Kasumi-1 (cell line): ENCODE data around the gene SLCO4A1.
A peak's percentile ranks its signal among the peaks of the same experiment; 100 is the strongest.

Experiments
- DNase-seq, 2 experiments: peaks; one replicate each; lab custom pipeline; 2025; lab: John Stamatoyannopoulos, UW

Gene SLCO4A1

GRCh38 chr20:62637521-62638054 lies 4.7 kb upstream of the SLCO4A1 start:
- DNase-seq: no peak

DNA sequence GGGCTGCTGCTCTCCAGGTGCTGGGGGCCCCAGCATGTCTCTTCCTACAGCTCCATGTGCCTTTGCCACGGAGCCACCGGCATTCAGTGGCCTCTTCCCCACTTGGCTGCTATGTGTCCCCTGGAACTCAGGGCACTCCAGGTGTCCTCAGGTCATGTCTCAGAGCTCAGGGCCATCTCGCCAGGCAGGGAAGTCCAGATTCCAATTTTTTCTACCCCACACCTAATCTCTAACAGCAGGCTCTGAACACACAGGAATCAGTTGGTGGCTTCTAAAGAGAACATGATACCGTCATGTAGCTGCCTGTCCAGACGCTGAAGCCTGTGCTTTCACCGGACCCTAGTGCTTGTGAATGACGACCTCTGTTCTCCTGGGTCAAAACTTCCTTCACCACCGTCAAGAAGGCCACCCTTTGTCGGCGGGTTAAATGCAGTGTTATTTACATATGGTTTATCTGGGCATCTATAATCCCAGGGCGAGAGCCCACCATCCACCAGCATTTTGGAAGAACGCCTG lies 4.2 kb upstream of the SLCO4A1 start:
- no peak for DNase-seq

GRCh38 chr20:62638679-62639406 lies 3.5 kb upstream of the SLCO4A1 start:
- DNase-seq: no peak

- DNase-seq: no peak
These were observed 2.5 kb upstream of the SLCO4A1 start for GRCh38 chr20:62639765-62640164.

- no peak for DNase-seq
These were observed 1.4 kb upstream of the SLCO4A1 start for GRCh38 chr20:62640870-62641269.

DNA sequence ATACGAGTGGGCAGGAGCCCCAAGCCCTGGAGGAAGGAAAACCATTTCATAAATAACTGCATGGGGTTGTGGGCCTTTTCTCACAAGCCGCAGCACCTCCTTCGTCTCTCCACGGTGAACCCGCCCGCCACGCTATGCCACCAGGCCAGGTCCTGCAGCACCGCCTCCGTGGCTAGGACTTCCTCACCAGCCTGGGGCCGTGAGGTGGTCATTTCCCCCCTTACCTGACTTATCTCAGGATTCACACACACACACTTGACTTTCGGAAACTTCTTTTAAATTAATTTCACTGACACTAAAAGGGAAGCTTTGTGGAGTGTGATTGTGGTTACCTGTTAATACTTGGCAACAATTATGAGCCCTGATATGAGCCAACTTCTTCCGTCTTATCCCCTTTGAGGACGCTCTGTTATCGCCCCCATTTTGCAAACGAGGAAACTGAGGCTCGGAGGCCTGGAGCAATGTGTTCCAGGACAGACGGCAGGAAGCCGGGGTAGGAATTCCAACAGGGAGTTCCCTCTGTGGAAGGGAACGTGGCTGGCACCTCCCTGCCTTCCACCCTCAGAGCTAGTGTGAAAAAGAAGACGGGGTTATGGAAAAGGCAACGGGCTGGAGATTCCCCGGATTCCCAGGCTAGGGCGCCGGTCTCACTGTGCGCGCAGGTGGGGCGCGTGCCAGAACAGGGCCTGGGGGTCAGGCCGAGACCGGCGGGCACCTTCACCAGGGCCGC lies 817 bp upstream of the SLCO4A1 start:
- DNase-seq: peak in 1 of 2 experiments; percentile 42

- peak in 1 of 2 experiments; percentile 40 for DNase-seq
These were observed 590 bp downstream of the SLCO4A1 start for GRCh38 chr20:62642666-62643520.

DNA sequence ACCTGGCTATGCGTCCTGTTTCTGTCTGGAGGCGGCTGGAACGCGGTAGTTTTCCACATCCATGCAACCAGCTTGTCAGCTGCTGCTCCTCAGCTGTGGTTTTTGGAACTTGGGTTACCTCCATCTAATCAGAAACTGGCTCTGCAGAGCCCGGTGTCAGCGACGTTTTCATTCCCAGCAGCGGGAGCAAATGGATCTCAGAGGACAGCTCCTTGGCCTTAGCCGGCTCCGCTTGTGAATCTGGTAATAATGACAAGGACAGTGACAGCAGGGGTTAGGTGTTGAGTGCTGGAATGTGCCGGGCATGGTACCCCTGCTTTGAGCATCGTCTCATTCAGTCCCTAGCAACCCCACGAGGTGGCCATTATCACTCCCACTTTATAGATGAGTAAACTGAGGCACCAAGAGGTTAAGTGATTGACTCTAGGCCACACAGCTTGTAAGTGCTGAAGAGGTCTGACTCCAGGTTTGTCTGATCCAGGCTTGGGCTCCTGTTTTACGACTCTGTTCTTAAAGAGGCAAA lies 1.3 kb downstream of the SLCO4A1 start:
- DNase-seq: no peak

- DNase-seq: no peak
These were observed 1.9 kb downstream of the SLCO4A1 start for GRCh38 chr20:62644044-62644795.

GRCh38 chr20:62644802-62645496 lies 2.6 kb downstream of the SLCO4A1 start:
- no peak for DNase-seq

DNA sequence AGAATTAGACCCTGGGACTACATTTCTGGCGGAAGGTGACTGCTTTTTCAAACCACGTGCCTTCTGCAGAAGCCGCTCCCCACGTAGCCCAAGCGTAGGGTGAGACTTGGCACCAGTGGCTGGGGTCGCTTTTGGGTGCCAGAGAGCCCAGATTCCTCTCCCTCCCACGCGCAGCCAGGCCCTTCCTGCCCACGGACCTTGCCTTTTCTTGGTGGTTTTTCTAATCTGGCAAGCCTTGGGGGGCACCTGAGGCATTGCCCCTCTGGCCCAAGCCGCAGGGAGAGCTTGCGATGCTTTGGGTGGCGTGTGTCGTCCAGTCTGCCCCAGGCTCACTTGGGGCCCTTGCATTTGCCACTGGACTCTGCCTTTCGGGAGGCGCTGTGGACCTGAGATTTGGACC lies 3.3 kb downstream of the SLCO4A1 start:
- DNase-seq: no peak

GRCh38 chr20:62646851-62647520 lies 4.7 kb downstream of the SLCO4A1 start:
- DNase-seq: no peak

DNA sequence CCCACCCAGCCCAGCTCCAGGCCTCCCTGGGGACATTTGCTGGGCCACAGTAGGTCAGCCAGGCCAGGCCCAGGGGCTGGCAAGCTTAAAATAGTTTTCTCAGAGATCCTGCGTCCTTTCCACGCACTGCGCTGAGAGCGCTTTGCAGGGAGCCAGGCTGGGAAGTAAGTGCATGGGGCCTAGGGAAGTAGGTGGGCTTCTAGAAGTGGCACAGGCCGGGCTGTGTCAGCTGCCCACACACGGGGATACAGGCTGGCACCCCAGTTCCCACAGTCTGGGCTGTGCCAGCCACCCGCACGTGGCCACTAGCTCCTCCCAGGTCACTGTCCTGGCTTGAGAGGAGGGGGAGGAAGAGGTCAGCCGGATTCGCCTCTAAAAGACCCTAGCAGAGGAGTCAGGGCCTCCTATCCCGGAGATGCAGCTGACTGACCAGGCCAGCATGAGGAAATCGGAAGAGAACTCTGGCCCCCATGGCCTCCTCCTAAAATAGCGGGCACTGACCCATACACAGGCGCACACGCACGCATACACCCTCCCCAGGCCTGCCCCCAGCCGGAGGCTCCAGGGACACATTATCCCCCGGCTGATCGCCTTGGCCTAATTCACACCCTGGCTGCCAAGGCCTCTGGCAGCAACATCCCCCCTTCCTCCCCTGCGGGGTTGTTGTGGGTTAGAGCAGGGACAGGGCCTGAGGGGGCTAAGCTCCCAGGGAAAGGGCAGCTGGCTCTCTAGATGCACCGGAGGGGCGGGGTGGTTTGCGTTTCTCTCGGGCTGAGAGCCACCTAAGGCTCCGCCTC lies 5.4 kb downstream of the SLCO4A1 start:
- no peak for DNase-seq

- DNase-seq: no peak
These were observed 6.2 kb downstream of the SLCO4A1 start for GRCh38 chr20:62648318-62648995.

- DNase-seq: no peak
These were observed 6.8 kb downstream of the SLCO4A1 start for GRCh38 chr20:62649140-62649539.

DNA sequence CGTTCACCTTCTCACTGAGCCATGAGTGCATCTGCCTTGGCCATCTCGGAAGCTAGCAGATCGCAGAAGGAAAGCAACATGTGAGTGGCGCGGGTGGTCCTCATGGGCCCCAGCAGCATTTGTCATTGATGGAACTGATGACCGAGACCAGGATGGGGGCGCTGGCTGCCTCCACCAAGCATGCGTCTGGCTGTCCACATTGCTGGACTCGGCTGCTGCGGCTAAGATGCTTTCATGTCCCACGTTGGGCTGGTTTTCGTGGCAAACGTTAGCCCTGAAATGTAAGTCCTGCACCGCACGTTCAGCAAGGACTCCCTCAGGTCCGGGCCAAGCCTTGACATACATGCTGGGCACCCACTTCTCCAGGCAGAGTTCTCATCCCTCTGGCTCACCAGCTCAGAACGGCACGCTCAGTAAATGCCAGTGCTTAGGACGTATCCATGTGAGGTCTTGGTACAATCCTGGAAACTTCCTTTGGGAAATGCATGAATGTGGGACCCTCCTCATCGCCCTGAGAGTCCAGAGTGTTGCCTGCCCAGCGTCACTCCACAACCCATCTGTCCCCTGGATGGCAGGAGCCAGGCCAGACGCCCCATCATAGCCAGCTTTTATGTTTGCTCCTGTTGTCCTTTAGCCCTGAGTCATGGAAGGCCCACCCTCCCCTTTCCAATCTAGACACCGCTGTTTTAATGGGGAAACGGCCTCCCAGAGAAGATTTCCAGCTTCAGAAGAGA lies 8.4 kb downstream of the SLCO4A1 start:
- DNase-seq: no peak

DNA sequence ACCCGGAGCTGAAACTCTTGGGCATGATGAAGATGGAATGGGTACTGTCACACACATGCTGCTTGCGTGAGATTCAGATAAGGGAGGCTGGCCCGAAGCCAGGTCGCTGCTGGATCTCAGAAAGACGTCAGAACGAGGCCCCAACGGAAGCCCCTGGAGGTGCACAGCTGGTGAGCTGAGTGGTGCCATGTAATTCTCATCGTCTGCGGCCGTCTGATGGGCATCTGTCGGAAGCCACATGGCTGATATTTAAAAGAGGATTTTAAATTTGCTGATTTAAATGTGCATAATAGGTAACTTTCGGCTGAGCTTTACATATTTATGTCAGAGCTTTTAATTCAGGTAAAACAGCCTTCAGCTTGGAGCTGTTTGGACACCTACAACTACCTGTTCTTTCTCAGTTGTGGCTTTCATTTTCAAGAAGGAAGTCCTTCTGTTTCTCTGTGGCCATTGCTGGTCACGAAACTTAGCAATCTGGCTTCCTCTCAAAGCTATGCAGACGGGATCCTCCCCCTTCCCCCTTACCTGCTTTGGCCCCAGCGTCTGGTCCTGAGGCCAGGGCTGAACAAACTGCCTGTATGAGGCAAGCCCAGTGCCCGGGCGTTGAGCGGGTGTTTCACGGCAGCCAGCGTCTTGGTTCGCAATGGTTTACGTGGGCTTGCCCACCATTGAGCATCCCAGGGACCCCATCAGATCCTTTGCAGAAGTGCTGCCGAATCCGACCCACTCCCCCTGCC lies 9.2 kb downstream of the SLCO4A1 start:
- peak; percentile 36 to 52 for DNase-seq
